GM21786 (cell line): ENCODE measurements around the gene EAF1.
"Not testable (repeated sequence)": the region's sequence is repeated elsewhere in the genome, so short reads cannot be mapped to it uniquely, and the experiment has no call there.

Experiments
- ATAC-seq: cut with Tn5 transposase; IDR thresholded peaks from one replicate; pipeline ENCODE4 v1.9.1; 2021; ENCODE audit not compliant: unreplicated experiment

The EAF1 gene

DNA sequence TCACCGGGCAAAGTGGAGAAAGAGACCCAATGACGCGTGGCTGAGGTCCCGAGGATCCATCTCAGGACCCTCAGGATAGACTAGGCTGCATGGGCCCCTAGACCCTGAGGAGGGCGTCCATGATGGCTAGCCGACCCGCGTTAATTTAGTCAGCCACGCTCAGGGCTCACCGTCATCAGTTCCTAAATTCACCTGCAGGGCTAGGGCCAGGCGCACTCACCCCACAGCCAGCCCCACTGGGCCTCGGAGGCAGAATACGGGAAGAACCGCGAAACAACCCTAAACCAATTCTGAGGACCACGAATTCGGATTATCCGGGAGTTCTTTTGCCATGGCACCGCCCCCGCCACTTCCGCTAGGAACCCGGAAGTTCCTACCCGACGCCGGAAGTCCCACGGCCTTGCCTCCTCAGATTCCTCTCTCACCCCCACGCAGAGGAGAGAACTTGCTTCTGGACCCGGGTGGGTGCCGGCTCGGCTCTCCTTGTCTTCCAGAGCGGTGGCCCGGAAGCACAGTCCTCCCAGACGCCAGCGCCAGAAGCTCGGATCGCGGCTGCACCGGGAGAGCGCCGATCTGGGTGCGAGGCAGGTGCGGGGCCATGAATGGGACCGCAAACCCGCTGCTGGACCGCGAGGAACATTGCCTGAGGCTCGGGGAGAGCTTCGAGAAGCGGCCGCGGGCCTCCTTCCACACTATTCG is at the start of gene EAF1, which contains the start of gene METTL6:
TSS of gene EAF1 (plus strand) at position 417 of the 699 bp plus-strand sequence. CDS start at position 599, 182 bp downstream.
TSS of gene METTL6 (minus strand) at position 363 of the 699 bp plus-strand sequence. CDS start 1,033 bp downstream, outside the sequence.
- peak; percentile 97 for ATAC-seq

DNA sequence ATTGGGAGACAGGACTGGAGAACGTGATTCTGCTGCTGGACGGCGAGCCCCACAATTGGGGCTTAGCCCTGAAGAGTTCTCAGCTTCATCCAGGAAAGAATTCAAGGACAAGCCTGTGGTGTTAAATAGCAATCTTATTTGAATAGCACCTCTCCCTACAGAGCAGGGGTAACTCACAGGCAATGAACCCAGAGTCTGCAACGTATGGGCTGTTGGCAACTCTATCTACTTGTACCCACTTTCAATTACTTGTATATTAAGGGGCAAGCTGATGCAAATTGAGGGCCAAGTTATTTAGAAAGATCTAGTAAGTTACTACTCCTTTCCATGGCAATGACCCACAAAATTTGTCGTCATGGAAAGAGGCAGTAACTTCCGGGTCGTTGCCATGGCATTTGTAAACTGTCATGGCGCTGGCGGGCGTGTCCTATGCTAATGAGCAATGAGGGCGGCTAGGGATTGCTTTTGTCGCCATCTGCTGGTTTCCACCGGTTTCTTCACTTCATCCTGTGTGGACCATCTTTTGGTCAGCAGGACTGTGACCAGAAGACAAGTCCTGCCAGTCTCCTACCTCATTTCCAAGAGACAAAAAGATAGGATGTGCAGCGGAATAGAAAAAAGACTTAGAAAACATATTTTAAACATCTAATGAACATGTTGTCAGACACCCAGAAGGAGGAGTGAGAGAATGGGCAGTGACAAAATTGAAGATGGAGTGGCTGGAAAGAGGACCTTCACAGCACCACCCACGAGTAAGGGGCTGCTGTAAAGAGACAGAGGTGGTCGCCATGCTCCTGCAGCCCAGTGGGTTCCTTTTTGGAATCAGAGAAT is 49.2 kb upstream of the EAF1 start:
- ATAC-seq: peak; percentile 93

DNA sequence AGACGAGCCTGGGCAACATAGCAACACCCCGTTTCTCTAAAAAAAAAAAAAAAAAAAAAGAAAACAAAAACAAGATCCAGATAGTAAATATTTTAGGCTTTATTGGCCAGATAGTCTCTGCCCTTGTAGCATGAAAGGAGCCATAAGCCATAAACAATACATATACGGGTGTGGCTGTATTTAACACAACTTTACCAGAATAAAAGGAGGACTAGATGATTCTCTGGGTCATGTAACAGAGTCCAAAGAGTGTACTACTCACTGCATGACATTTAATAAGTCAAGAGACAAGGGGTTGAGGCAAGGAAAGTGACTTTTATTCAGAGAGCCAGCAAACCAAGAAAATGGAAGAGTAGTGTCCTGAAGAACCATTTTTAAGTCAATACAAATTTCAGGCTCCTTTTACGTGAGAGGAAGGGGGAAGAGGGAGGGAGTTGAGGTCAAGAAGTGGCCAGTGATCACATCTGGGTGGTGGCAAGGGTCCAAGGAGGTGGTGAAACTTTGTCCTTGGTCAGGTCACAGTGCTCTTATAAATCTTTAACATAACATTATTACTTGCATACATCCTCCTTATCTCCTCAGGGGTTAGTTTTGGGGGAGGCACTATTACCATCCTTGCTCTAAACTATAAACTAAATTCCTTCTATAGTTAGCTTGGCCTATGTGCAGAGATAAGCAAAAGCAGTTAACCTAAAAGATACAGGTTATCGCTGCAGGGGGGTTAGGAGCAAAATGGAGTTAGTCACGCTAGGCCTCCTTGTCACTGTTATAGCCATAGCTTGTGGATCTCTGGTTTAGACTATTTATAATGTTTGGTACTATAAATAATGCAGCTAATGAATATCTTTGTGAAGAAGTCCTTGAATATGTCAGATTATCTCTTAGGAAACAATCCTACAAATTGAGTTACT is 46.2 kb upstream of the EAF1 start:
- no peak for ATAC-seq

DNA sequence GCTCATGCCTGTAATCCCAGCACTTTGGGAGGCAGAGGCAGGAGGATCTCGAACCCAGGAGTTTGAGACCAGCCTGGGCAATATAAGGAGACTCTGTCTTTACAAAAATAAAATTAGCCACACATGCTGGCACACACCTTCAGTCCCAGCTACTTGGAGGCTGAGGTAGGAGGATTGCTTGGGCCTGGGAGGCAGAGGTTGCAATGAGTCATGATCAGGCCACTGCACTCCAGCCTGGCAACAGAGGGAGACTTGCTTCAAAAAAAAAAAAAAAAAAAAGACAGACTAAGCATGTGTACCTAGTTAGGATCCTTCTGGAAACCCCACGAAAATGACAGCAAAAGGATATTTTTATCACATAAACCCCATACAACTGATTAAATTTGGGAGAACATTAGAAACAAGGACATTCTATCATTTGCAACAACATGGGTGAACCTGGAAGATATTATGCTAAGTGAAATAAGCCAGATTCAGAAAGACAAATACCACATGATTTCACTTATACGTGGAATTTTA is 44.9 kb upstream of the EAF1 start:
- no peak for ATAC-seq

DNA sequence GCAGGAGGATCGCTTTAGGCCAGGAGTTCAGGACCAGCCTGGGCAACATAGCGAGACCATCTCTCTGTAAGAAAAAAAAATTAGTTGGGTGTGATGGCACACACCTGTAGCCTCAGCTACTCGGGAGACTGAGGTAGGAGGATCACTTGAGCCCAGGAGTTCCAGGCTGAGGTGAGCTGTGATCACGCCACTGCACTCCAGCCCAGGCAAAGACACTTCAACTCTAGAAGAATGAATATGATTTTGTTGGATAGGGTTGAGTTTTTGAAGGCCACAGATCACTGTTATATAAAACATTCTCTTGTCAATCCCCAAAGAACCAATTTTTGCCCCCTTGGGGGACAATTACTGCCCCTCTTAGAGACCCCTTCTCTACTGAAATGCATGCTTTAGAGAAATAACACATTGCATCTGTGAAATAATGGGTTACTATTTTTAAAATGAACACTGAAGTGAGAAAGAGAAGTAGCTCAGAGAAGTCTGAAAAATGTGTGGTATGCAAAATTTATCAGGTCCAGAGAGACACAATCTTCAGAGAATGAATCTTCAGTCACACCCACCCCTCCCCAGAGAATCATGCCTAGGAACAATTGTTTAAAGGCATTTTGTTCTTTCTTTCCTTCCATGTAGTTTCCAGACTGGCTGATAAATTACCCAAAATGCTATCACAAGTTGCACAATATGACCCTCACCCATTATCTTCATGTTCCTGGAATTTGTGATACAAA is 42.7 kb upstream of the EAF1 start:
- peak; percentile 87 for ATAC-seq

DNA sequence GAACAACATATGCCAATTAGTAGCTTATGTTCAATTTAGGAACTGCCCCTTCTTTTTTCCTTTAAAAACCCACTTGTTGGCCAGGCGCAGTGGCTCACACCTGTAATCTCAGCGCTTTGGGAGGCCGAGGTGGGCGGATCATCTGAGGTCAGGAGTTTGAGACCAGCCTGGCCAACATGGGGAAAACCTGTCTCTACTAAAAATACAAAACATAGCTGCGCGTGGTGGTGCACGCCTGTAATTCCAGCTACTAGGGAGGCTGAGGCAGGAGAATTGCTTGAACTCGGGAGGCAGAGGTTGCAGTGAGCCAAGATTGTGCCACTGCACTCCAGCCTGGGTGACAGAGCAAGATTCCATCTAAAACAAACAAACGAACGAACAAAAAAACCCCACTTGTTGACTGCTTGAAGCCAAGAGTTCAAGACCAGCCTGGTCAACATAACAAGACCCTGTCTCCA is 42.1 kb upstream of the EAF1 start:
- ATAC-seq: peak; percentile 17

DNA sequence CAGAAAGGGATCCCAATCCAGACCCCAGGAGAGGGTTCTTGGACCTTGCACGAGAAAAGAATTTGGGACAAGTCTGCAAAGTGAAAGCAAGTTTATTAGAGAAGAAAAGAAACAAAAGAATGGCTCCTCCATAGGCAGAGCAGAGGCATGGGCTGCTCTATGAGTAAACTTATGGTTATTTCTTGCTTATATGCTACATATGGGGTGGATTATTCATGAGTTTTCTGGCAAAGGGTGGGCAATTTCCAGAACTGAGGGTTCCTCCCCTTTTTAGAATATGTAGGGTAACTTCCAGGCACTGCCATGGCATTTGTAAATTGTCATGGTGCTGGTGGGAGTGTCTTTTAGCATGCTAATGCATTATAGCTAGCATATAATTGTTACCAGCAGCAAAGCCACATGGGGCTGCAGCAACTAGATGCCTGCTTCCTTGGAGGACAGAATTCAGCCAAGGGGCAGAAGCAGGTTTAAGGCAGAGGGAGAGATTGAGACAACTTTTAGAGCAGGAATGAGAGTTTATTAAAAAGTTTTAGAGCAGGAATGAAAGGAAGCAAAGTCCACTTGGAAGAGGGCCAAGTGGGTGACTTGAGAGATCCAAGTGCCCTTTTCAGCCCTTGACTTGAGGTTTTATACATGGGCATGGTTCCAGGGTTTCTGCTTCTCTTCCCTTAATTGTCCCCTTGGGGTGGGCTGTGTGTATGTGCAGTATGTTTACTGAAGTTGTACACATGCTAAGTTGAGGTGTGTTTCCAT is 41.3 kb upstream of the EAF1 start:
- no peak for ATAC-seq

DNA sequence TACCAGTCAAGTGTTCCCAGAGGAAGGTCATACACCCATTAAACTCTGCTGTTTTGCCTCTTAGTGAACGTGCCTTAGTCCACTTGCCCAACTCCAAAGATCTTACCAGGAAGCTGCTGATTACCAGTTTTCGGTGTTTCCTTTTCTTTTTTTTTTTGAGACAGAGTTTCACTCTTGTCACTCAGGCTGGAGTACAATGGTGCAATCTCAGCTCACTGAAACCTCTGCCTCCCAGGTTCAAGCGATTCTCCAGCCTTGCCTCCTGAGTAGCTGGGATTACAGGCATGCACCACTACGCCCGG is 40.8 kb upstream of the EAF1 start:
- not testable (repeated sequence) for ATAC-seq

DNA sequence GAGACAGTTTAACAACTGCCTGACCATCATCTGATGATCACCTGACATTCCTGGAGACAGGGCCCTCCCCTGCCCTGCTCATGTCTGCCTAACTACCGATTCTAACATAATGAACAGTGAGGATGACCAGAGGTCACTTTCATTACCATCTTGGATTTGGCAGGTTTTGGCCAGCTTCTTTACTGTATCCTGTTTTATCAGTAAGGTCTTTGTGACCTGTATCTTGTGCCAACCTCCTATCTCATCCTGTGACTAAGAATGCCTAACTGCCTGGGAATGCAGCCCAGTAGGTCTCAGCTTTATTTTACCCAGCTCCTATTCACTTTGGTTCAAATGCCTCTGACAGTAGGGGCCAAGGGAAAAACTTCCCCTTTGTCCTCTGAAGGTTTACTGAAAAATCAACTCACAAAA is 40.2 kb upstream of the EAF1 start:
- ATAC-seq: no peak

DNA sequence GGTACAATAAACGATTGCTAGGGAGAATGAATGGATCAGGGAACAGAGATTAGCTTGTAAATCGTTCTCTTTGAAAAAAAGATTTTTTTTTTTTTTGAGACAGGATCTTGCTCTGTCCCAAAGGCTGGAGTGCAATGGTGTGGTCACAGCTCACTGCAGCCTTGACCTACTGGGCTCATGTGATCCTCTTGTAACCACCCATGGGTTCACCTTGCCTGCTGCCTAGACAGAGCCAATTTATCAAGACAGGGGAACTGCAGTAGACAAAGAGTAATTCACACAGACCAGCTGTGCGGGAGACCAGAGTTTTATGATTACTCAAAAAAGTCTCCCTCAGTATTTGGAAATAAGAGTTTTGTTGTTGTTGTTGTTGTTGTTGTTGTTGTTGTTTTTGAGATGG is 39.7 kb upstream of the EAF1 start:
- ATAC-seq: no peak

DNA sequence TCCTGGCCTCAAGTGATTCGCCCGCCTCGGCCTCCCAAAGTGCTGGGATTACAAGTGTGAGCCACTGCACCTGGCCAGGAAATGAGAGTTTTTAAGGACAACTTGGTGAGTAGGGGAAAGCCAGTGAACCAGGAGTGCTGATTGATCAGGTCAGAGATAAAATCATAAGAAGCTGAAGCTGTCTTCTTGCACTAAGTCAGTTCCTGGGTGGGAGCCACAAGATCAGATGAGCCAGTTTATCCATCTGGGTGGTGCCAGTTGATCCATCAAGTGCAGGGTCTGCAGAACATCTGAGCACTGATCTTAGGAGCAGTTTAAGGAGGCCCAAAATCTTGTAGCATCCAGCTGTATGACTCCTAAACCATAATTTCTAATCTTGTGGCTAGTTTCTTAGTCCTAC is 39.1 kb upstream of the EAF1 start:
- not testable (repeated sequence) for ATAC-seq

DNA sequence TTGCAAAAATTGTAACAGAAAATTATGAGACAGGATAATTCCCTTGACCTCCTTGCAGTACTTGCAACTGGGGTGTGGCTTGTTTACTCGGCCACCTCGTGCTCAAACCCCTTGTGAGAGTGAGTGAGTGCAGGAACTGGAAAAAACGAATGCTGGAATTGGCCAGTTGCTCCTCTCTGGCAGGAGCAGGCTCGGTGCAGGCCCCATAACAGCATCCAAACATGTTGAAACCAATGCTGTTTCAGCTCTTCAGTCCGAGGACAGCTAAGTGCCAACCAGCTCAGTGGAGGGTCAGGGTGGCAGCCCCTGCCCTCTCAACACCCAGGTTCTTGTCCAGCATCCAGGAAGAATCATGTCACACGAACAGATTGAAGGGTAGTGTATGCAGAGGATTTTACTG is 36.9 kb upstream of the EAF1 start:
- no peak for ATAC-seq

DNA sequence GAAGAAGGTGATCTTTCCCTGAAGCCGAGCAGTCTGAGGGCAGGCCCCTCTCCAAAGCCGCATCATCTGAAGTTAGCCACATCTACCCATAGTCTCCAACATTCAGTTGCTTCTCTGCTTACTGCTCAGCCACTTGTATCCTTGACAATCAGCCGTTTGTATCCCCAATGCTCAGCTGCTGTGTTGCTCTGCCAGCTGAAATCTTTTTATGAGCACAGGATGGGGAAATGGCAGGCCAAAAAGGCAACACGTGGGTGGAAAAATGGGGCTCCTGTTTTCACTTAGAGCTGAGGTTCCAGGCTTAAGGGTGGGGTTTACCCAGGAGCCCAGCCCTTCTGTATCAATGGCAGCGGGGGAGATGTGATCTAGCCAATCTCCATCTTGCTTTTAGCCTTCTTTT is 36.4 kb upstream of the EAF1 start:
- no peak for ATAC-seq

DNA sequence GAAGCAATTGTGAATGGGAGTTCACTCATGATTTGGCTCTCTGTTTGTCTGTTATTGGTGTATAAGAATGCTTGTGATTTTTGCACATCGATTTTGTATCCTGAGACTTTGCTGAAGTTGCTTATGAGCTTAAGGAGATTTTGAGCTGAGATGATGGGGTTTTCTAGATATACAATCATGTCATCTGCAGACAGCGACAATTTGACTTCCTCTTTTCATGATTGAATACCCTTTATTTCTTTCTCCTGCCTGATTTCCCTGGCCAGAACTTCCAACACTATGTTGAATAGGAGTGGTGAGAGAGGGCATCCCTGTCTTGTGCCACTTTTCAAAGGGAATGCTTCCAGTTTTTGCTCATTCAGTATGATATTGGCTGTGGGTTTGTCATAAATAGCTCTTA is 34.1 kb upstream of the EAF1 start:
- ATAC-seq: not testable (repeated sequence)

DNA sequence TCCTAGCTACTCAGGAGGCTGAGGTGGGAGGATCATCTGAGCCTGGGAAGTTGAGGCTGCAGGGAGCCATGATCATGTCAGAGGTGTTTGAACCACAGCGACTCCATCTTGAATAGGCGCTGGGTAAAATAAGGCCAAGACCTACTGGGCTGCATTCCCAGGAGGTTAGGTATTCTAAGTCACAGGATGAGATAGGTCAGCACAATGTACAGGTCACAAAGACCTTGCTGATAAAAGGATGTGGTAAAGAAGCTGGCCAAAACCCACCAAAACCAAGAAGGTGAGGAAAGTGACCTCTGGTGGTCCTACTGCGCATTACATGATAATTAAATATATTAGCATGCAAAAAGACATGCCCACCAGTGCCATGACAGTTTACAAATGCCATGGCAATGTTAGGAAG is 28.7 kb upstream of the EAF1 start:
- ATAC-seq: not testable (repeated sequence)

DNA sequence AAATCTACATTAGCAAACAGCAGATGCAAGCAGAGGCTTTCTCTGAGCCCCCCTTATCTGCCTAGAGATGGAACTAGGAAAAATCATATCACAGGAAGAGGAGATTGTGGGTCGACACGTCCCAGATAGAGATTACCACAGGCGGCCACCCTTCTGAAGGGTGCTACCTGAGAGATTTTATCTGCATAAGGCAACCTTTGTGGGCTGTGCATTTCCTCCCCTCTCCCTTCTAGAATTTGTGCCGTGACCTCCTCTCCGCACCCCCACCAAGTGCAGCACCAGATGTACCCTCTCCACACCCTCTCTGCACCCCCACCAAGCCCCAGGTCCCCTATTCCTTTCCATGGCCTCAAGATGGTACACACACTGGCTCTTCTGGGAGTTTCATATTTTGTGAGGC is 27.4 kb upstream of the EAF1 start:
- no peak for ATAC-seq

DNA sequence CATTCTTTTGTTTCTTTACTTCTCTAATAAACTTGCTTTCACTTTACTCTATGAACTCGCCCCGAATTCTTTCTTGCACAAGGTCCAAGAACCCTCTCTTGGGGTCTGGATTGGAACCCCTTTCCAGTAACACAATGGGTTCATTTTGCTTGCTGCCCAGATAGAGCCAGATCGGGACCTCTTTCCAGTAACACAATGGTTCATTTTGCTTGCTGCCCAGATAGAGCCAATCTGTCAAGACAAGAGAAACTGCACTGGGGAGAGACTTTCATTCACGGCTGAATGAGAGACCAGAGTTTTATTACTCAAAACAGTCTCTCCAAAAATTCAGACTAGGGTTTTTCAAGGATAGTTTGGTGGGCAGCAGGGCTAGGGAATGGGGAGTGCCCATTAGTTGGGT is 25.5 kb upstream of the EAF1 start:
- ATAC-seq: no peak

DNA sequence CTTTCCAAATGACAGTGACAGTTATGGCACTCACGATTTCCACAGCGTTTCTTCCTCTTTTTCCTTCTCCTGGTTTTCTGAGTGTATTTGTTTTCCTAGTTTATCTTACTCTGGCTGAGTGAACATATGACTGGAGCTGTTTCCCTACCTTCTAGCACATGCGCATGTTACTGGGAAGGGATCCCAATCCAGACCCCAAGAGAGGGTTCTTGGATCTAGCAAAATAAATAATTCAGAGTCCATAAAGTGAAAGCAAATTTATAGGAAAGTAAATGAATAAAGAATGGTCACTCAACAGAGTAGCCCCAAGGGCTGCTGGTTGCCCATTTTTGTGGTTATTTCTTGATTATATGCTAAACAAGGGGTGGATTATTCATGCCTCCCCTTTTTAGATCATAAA is 23.9 kb upstream of the EAF1 start:
- no peak for ATAC-seq

DNA sequence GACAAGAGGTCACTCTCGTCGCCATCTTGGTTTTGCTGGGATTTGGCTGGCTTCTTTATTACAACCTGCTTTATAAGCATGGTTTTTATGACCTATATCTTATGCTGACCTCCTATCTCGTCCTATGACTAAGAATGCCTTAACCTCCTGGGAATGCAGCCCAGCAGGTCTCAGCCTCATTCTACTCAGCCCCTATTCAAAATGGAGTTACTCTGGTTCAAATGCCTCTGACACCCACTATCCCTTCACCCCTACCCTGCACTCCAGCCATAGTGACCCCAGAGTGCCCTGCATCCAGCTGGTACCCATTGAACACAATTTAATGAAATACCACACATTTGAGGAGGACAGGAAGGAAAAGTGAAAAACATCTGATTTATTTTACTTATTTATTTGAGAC is 23.4 kb upstream of the EAF1 start:
- ATAC-seq: no peak

DNA sequence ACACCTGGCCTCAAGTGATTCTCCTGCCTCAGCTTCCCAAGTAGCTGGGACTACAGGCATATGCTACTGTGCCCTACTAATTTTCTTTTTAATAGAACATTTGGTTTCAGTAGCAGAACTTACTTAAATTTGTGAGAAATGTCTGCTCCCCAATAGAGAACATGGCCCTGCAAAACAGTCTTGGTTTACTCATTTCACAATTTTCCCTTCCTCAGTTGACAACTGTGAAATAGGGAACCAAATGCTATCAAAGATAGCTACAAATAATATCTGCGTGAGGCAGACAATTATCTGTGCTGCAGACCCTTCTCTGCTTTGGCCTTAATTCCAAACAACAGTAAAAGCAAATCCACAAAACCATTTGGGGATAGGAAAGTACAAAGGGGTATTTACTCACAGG is 22.6 kb upstream of the EAF1 start:
- ATAC-seq: no peak
